ENCODE results near the gene KLF6.

- no peak for TF ChIP-seq CTCF (IDR thresholded peaks at IDR 0.05)
- no peak for TF ChIP-seq EZH2 (IDR thresholded peaks at IDR 0.05; ENCODE audit: borderline replicate concordance, insufficient read depth, low read depth, low read length, poor library complexity, severe bottlenecking)
These were observed 20.9 kb upstream of the KLF6 start for GRCh38 chr10:3805791-3806461.
